Hepatocyte (in vitro differentiated cells): ENCODE measurements around the gene RPP25L.

Experiments used
- CTCF ChIP-seq: fragments of 200-600 bp; sonication (generic); IDR thresholded peaks from 2 replicates; pipeline ENCODE4 v1.5.1; 2016; ENCODE audit warnings: antibody characterized with exemption, mild to moderate bottlenecking; ENCODE audit not compliant: poor library complexity
- EZH2phosphoT487 ChIP-seq: fragments of 200-600 bp; sonication (generic); IDR thresholded peaks from one replicate; pipeline ENCODE4 v1.6.1; 2018; ENCODE audit warnings: antibody characterized with exemption, mild to moderate bottlenecking, low read depth, moderate library complexity; ENCODE audit not compliant: unreplicated experiment, severe bottlenecking

GRCh38 chr9:34576597-34577399, 35.1 kb downstream of the RPP25L start:
- no peak for TF ChIP-seq CTCF
- TF ChIP-seq EZH2phosphoT487, result no peak
